Astrocyte (in vitro differentiated cells and primary cell): Measurements from ENCODE around the gene OTUD5. TPM values are rescaled to one million over a fixed set of nuclear protein-coding genes. Genes with fewer than 3 reads are reported as not detected.

Experiments
- DNase-seq: peaks from one replicate; pipeline ENCODE4 v3.0.0-alpha.2; 2010; ENCODE audit warnings: low read depth
- FAIRE-seq: peaks from 2 replicates; lab custom pipeline; 2011; peaks lifted over from hg19 to GRCh38; lab: Jason Lieb, UNC
- H2AFZ ChIP-seq: 2 replicates; pipeline ENCODE4 v1.6.0; 2012; ENCODE audit warnings: low read depth, low read length, inconsistent platforms
- H3K27ac ChIP-seq: 2 replicates; pipeline ENCODE4 v1.5.1; 2011; ENCODE audit warnings: low read depth, low read length, inconsistent platforms
- H3K27me3 ChIP-seq: 2 replicates; pipeline ENCODE4 v1.6.0; 2011; ENCODE audit warnings: low read length, inconsistent platforms; ENCODE audit not compliant: insufficient read depth
- H3K36me3 ChIP-seq: 2 replicates; pipeline ENCODE4 v1.5.1; 2011; ENCODE audit warnings: low read length, inconsistent platforms; ENCODE audit not compliant: insufficient read depth
- H3K4me1 ChIP-seq: 2 replicates; pipeline ENCODE4 v1.5.1; 2011; ENCODE audit warnings: low read length, inconsistent platforms; ENCODE audit not compliant: insufficient read depth
- H3K4me2 ChIP-seq: 2 replicates; pipeline ENCODE4 v1.6.0; 2012; ENCODE audit warnings: low read length, inconsistent platforms
- H3K4me3 ChIP-seq: 2 replicates; pipeline ENCODE4 v1.5.1; 2011; ENCODE audit warnings: low read depth, mild to moderate bottlenecking, low read length, inconsistent platforms; ENCODE audit not compliant: insufficient read depth
- H3K79me2 ChIP-seq: 2 replicates; pipeline ENCODE4 v1.6.0; 2012; ENCODE audit warnings: mild to moderate bottlenecking, low read length, inconsistent platforms; ENCODE audit not compliant: insufficient read depth
- H3K9ac ChIP-seq: 2 replicates; pipeline ENCODE4 v1.6.0; 2012; ENCODE audit warnings: mild to moderate bottlenecking, low read length, inconsistent platforms
- H3K9me3 ChIP-seq: 2 replicates; pipeline ENCODE4 v1.5.1; 2012; ENCODE audit warnings: low read depth, mild to moderate bottlenecking, low read length, inconsistent platforms; ENCODE audit not compliant: insufficient read depth
- H4K20me1 ChIP-seq: 2 replicates; pipeline ENCODE4 v1.6.0; 2012; ENCODE audit warnings: low read length, inconsistent platforms; ENCODE audit not compliant: insufficient read depth
- H3K27ac Mint-ChIP-seq: one replicate; pipeline ENCODE4 v1.8.0; 2021; ENCODE audit warnings: mild to moderate bottlenecking, mixed read lengths; ENCODE audit not compliant: unreplicated experiment
- H3K27me3 Mint-ChIP-seq: one replicate; pipeline ENCODE4 v1.8.0; 2021; ENCODE audit warnings: low read depth, mixed read lengths; ENCODE audit not compliant: unreplicated experiment
- H3K36me3 Mint-ChIP-seq: one replicate; pipeline ENCODE4 v1.8.0; 2021; ENCODE audit warnings: low read depth, mixed read lengths; ENCODE audit not compliant: unreplicated experiment
- H3K4me1 Mint-ChIP-seq: one replicate; pipeline ENCODE4 v1.8.0; 2021; ENCODE audit warnings: low read depth, mixed read lengths; ENCODE audit not compliant: unreplicated experiment
- H3K4me3 Mint-ChIP-seq: one replicate; pipeline ENCODE4 v1.8.0; 2021; ENCODE audit warnings: mild to moderate bottlenecking, moderate library complexity, mixed read lengths; ENCODE audit not compliant: unreplicated experiment
- H3K9me3 Mint-ChIP-seq: one replicate; pipeline ENCODE4 v1.8.0; 2021; ENCODE audit warnings: mild to moderate bottlenecking, mixed read lengths; ENCODE audit not compliant: unreplicated experiment
- CTCF ChIP-seq: IDR thresholded peaks from 2 replicates; pipeline ENCODE4 v1.5.1; 2011; ENCODE audit warnings: low read depth, mild to moderate bottlenecking, inconsistent platforms, low read length, moderate library complexity; ENCODE audit not compliant: insufficient read depth
- EZH2 ChIP-seq: IDR thresholded peaks from 2 replicates; pipeline ENCODE4 v1.6.1; 2012; ENCODE audit warnings: mild to moderate bottlenecking, low read length, inconsistent platforms; ENCODE audit not compliant: insufficient read depth
- total RNA-seq: library from RNA; stranded (reverse); gene quantifications from 2 replicates; pipeline ENCODE4 v1.2.1, GENCODE V29; 2021

Gene OTUD5
- total RNA-seq, 1 donor from 2014 or later: 56.1 TPM

- TF ChIP-seq CTCF (no peak), EZH2 (no peak)
- no peak overlapping the region for H3K27ac Mint-ChIP-seq
- peaks cover 4% of the 10 kb centered on the region for H3K4me1 Mint-ChIP-seq
These were observed 22.1 kb downstream of the OTUD5 start for GRCh38 chrX:48935301-48935670.

GRCh38 chrX:48934581-48935300, 22.7 kb downstream of the OTUD5 start:
- H3K9me3 ChIP-seq: no peaks in the 10 kb centered on the region
- H3K36me3 ChIP-seq: peaks cover 10% of the 10 kb centered on the region
- peaks cover 39% of the 10 kb centered on the region for H4K20me1 ChIP-seq
- H3K4me3 ChIP-seq: no peak overlapping the region
- no peak for TF ChIP-seq EZH2
- TF ChIP-seq CTCF: no peak
- DNase-seq (no peak), FAIRE-seq (peak; percentile 72)
- no peaks in the 10 kb centered on the region for H3K36me3 Mint-ChIP-seq
- H3K27ac Mint-ChIP-seq: no peak overlapping the region
- no peak overlapping the region for H3K4me2 ChIP-seq
- H3K27me3 ChIP-seq: no peaks in the 10 kb centered on the region
- no peak overlapping the region for H2AFZ ChIP-seq
- H3K9ac ChIP-seq: no peak overlapping the region
- no peaks in the 10 kb centered on the region for H3K9me3 Mint-ChIP-seq
- H3K27me3 Mint-ChIP-seq: no peaks in the 10 kb centered on the region
- H3K4me3 Mint-ChIP-seq: no peak overlapping the region
- peaks cover 21% of the 10 kb centered on the region for H3K79me2 ChIP-seq
- H3K27ac ChIP-seq: no peak overlapping the region
- H3K4me1 Mint-ChIP-seq: peaks cover 4% of the 10 kb centered on the region
- H3K4me1 ChIP-seq: peaks cover 12% of the 10 kb centered on the region

More at GRCh38 chrX:48935301-48935670, 22.1 kb downstream of the OTUD5 start:
- H3K9ac ChIP-seq: no peak overlapping the region
- peaks cover 44% of the 10 kb centered on the region for H4K20me1 ChIP-seq
- Mint-ChIP-seq H3K9me3 (no peaks in the 10 kb centered on the region), H3K4me3 (no peak overlapping the region), H3K27me3 (no peaks in the 10 kb centered on the region), H3K36me3 (no peaks in the 10 kb centered on the region)
- no peak overlapping the region for H3K4me2 ChIP-seq
- H3K36me3 ChIP-seq: peaks cover 10% of the 10 kb centered on the region
- DNase-seq: no peak
- FAIRE-seq: no peak
- peaks cover 12% of the 10 kb centered on the region for H3K4me1 ChIP-seq
- H3K4me3 ChIP-seq: no peak overlapping the region
- H3K27ac ChIP-seq: no peak overlapping the region
- H3K27me3 ChIP-seq: no peaks in the 10 kb centered on the region
- H3K9me3 ChIP-seq: no peaks in the 10 kb centered on the region
- H3K79me2 ChIP-seq: peaks cover 26% of the 10 kb centered on the region
- H2AFZ ChIP-seq: no peak overlapping the region

GRCh38 chrX:48933757-48934156, 23.6 kb downstream of the OTUD5 start:
- no peaks in the 10 kb centered on the region for H3K9me3 Mint-ChIP-seq
- H3K4me1 Mint-ChIP-seq: peaks cover 4% of the 10 kb centered on the region
- no peaks in the 10 kb centered on the region for H3K9me3 ChIP-seq
- peaks cover 11% of the 10 kb centered on the region for H3K79me2 ChIP-seq
- H3K4me2 ChIP-seq: no peak overlapping the region
- no peaks in the 10 kb centered on the region for H3K27me3 ChIP-seq
- H3K36me3 Mint-ChIP-seq: no peaks in the 10 kb centered on the region
- no peak overlapping the region for H3K9ac ChIP-seq
- no peaks in the 10 kb centered on the region for H3K27me3 Mint-ChIP-seq
- FAIRE-seq (no peak), DNase-seq (no peak)
- peaks cover 10% of the 10 kb centered on the region for H3K36me3 ChIP-seq
- H4K20me1 ChIP-seq: peaks cover 29% of the 10 kb centered on the region
- TF ChIP-seq CTCF (no peak), EZH2 (no peak)
- no peak overlapping the region for H3K27ac Mint-ChIP-seq
- no peak overlapping the region for H3K4me3 ChIP-seq
- H3K27ac ChIP-seq: no peak overlapping the region
- H3K4me3 Mint-ChIP-seq: no peak overlapping the region
- no peak overlapping the region for H2AFZ ChIP-seq
- H3K4me1 ChIP-seq: peaks cover 12% of the 10 kb centered on the region
